ENCODE results near the gene DLD. TPM values are rescaled to one million over a fixed set of nuclear protein-coding genes. Genes with fewer than 3 reads are reported as not detected.
"Not testable (repeated sequence)": the region's sequence is repeated elsewhere in the genome, so short reads cannot be mapped to it uniquely, and the experiment has no call there.

Gene DLD
- total and polyA plus RNA-seq, 3 experiments from 2014 or later, result 53.4 to 121 (median 121) TPM

DNA sequence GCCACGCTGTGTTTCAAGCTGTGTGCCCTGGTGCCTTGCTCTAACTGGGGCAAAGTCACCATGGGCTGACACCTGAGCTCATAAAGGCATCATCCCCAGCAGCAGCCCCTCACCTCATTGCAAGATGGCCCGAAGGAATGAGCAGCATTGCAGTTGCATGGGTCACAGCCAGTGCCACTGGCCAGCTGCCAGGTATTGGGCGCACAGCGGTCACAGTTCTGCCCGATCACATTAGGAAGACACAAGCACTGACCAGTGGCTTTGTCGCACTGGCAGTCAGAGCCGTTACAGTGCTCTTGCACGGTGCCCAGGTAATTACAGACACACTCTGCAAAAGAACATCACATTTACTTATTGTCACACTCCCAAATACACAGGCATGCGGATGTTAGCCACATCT lies 60.9 kb downstream of the DLD start:
- CTCF ChIA-PET, result no interaction called here

DNA sequence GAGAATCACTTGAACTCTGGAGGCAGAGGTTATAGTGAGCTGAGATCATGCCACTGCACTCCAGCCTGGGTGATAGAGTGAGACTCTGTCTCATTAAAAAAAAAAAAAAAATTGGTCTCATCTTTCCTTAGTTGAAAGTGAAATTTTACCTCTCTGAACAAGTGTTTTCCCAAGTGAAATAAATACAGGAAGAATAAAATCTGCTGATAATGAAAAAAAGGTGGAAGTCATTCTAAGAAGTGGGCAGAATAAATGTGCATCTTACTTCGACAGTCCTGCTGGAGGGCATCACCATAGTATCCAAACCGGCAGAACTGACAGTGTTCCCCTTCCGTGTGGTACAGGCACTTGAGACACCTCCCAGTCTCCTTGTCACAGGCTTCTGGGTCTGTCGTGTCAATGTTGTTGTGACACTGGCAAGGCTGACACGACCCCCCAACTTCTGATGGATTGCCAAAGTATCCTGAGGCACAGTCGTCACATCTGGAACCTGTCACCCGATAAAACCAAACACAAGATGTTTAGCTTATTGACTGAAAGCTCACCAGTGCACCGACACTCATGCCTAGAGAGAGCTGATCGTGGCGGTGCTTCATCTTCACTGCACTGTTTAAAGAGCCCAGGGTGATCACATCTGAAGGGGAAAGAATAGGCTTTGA lies 62.4 kb downstream of the DLD start:
- CTCF ChIA-PET, result no interaction called here
- H3K4me1 Mint-ChIP-seq, result no peaks in the 10 kb centered on the region
- H3K4me3 Mint-ChIP-seq, result no peak overlapping the region
- H3K4me3 ChIP-seq (ENCODE audit: low read length), result no peak overlapping the region
- no peak overlapping the region for H3K27ac ChIP-seq (ENCODE audit: low read depth, low read length)
- no peaks in the 10 kb centered on the region for H3K27me3 ChIP-seq (ENCODE audit: insufficient read depth, low read length, poor library complexity, severe bottlenecking)
- no peak for DNase-seq
- POLR2A ChIA-PET, result interaction anchor here (0.6 kb wide), 1 partner anchor 1142 kb away, joined by 3 read pairs; no protein-coding TSS in a partner anchor
- H3K36me3 Mint-ChIP-seq, result no peaks in the 10 kb centered on the region
- H3K9me3 Mint-ChIP-seq, result no peaks in the 10 kb centered on the region
- H3K9me3 ChIP-seq (ENCODE audit: low read length), result no peaks in the 10 kb centered on the region
- H3K36me3 ChIP-seq (ENCODE audit: insufficient read depth, low read length), result no peaks in the 10 kb centered on the region
- H3K4me1 ChIP-seq (ENCODE audit: insufficient read depth, low read length), result no peaks in the 10 kb centered on the region
- peaks cover 10 to 41% of the 10 kb centered on the region in 2 donors for H3K27me3 Mint-ChIP-seq
- no peak overlapping the region for H3K27ac Mint-ChIP-seq

More for the DNA sequence above, 60.9 kb downstream of the DLD start:
- H3K36me3 Mint-ChIP-seq, result no peaks in the 10 kb centered on the region
- peaks cover 11 to 41% of the 10 kb centered on the region in 2 donors for H3K27me3 Mint-ChIP-seq
- Histone ChIP-seq H3K4me3 (ENCODE audit: low read length) (no peak overlapping the region), H3K36me3 (ENCODE audit: insufficient read depth, low read length) (no peaks in the 10 kb centered on the region), H3K27ac (ENCODE audit: low read depth, low read length) (no peak overlapping the region), H3K9me3 (ENCODE audit: low read length) (no peaks in the 10 kb centered on the region), H3K27me3 (ENCODE audit: insufficient read depth, low read length, poor library complexity, severe bottlenecking) (no peaks in the 10 kb centered on the region), H3K4me1 (ENCODE audit: insufficient read depth, low read length) (no peaks in the 10 kb centered on the region)
- H3K4me3 Mint-ChIP-seq, result no peak overlapping the region
- H3K9me3 Mint-ChIP-seq, result no peaks in the 10 kb centered on the region
- POLR2A ChIA-PET, result no interaction called here
- no peak overlapping the region for H3K27ac Mint-ChIP-seq
- DNase-seq, result no peak
- H3K4me1 Mint-ChIP-seq, result no peaks in the 10 kb centered on the region

DNA sequence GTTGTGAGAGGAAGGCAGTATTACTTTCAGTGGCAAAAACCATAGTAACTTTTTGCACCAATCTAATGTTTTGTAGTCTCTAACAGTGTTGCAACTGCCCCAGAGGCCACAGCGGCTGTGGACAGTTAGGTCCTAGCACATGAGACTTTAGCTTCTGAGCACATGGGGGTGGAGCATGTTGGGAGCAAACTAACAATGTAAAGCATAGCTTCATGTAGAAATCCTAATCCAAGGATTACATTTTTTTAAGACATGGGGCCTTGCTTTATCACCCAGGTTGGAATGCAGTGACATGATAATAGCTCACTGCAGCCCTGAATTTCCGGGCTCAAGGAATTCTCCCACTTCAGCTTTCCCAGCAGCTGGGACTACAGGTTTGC lies 62.9 kb downstream of the DLD start:
- Histone ChIP-seq H3K27ac (ENCODE audit: low read depth, low read length) (no peak overlapping the region), H3K9me3 (ENCODE audit: low read length) (no peaks in the 10 kb centered on the region), H3K36me3 (ENCODE audit: insufficient read depth, low read length) (no peaks in the 10 kb centered on the region), H3K4me3 (ENCODE audit: low read length) (no peak overlapping the region), H3K4me1 (ENCODE audit: insufficient read depth, low read length) (no peaks in the 10 kb centered on the region), H3K27me3 (ENCODE audit: insufficient read depth, low read length, poor library complexity, severe bottlenecking) (no peaks in the 10 kb centered on the region)
- no peak for DNase-seq
- no peak overlapping the region for H3K4me3 Mint-ChIP-seq
- H3K4me1 Mint-ChIP-seq, result no peaks in the 10 kb centered on the region
- no peaks in the 10 kb centered on the region for H3K36me3 Mint-ChIP-seq
- POLR2A ChIA-PET, result interaction anchor here (0.6 kb wide), 1 partner anchor 1143 kb away, joined by 3 read pairs; no protein-coding TSS in a partner anchor
- H3K27me3 Mint-ChIP-seq, result peaks cover 6 to 43% of the 10 kb centered on the region in 2 donors
- no peaks in the 10 kb centered on the region for H3K9me3 Mint-ChIP-seq
- CTCF ChIA-PET, result no interaction called here
- no peak overlapping the region for H3K27ac Mint-ChIP-seq

DNA sequence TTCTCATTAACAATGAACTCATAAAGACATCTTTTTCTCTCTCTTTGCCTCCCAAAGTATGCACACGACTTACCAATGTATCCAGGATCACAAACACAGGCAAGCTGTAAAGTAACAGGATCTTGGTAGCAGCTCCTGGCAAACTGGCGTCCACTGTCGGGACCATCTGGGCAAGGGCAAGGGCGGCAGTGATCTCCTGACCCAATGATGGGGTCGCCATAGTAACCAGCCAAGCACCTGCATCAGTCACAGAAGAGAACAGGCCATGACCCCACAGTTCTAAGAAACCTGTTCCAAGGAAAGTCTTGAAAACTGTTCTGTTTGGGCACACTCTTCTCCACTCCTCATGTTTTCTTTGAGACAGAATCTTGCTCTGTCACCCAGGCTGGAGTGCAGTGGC lies 64.4 kb downstream of the DLD start:
- no peaks in the 10 kb centered on the region for H3K9me3 Mint-ChIP-seq
- DNase-seq, result no peak
- ChIA-PET POLR2A (no interaction called here), CTCF (no interaction called here)
- H3K27ac Mint-ChIP-seq, result no peak overlapping the region
- Histone ChIP-seq H3K36me3 (ENCODE audit: insufficient read depth, low read length) (no peaks in the 10 kb centered on the region), H3K4me3 (ENCODE audit: low read length) (no peak overlapping the region), H3K27ac (ENCODE audit: low read depth, low read length) (no peak overlapping the region), H3K9me3 (ENCODE audit: low read length) (no peaks in the 10 kb centered on the region), H3K27me3 (ENCODE audit: insufficient read depth, low read length, poor library complexity, severe bottlenecking) (no peaks in the 10 kb centered on the region), H3K4me1 (ENCODE audit: insufficient read depth, low read length) (no peaks in the 10 kb centered on the region)
- peaks cover 6 to 48% of the 10 kb centered on the region in 2 donors for H3K27me3 Mint-ChIP-seq
- no peak overlapping the region for H3K4me3 Mint-ChIP-seq
- H3K36me3 Mint-ChIP-seq, result no peaks in the 10 kb centered on the region
- no peaks in the 10 kb centered on the region for H3K4me1 Mint-ChIP-seq

DNA sequence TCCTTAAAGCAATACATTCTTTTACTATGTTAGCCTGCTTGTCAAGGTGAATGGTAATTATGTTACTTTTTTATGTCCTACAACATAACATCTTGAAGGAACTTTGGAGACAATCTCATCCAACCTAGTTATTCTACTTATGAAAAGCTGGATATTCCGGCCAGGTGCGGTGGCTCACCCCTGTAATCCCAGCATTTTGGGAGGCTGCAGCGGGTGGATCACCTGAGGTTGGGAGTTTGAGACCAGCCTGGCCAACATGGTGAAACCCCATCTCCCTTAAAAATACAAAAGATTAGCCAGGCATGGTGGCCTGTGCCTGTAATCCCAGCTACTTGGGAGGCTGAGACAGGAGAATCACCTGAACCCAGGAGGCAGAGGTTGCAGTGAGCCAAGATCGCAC lies 66.0 kb downstream of the DLD start:
- H3K36me3 Mint-ChIP-seq; H3K27ac Mint-ChIP-seq; H3K4me1 ChIP-seq (ENCODE audit: insufficient read depth, low read length); CTCF ChIA-PET; POLR2A ChIA-PET; H3K27ac ChIP-seq (ENCODE audit: low read depth, low read length); DNase-seq; H3K9me3 Mint-ChIP-seq; H3K9me3 ChIP-seq (ENCODE audit: low read length); H3K4me1 Mint-ChIP-seq; H3K4me3 Mint-ChIP-seq; H3K4me3 ChIP-seq (ENCODE audit: low read length); H3K36me3 ChIP-seq (ENCODE audit: insufficient read depth, low read length); H3K27me3 ChIP-seq (ENCODE audit: insufficient read depth, low read length, poor library complexity, severe bottlenecking): not testable (repeated sequence)
- peaks cover 1 to 43% of the 10 kb centered on the region in 2 donors for H3K27me3 Mint-ChIP-seq

DNA sequence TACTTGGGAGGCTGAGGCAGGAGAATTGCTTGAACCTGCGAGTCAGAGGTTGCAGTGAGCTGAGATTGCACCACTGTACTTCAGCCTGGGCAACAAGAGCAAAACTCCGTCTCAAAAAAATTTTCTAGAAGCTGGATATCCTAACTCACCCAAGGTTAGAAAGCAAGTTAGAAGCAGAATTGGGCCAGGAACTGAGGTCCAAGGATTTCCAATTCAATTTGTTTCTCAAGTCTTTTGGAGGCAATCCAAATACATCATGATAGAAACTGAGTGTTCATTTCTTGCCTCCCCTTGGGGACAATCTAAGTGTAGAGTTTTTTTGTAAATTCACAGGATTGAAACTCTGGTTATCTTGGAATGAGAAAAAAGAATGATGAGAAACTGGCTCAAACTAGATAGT lies 66.5 kb downstream of the DLD start:
- H3K27me3 Mint-ChIP-seq, result peaks cover 1 to 45% of the 10 kb centered on the region in 2 donors
- H3K36me3 ChIP-seq (ENCODE audit: insufficient read depth, low read length), result no peaks in the 10 kb centered on the region
- H3K9me3 Mint-ChIP-seq, result no peaks in the 10 kb centered on the region
- H3K9me3 ChIP-seq (ENCODE audit: low read length), result no peaks in the 10 kb centered on the region
- ChIA-PET CTCF (no interaction called here), POLR2A (no interaction called here)
- no peak for DNase-seq
- no peak overlapping the region for H3K4me3 Mint-ChIP-seq
- no peak overlapping the region for H3K27ac Mint-ChIP-seq
- H3K4me1 Mint-ChIP-seq, result no peaks in the 10 kb centered on the region
- H3K27me3 ChIP-seq (ENCODE audit: insufficient read depth, low read length, poor library complexity, severe bottlenecking), result no peaks in the 10 kb centered on the region
- no peaks in the 10 kb centered on the region for H3K4me1 ChIP-seq (ENCODE audit: insufficient read depth, low read length)
- H3K27ac ChIP-seq (ENCODE audit: low read depth, low read length), result no peak overlapping the region
- no peak overlapping the region for H3K4me3 ChIP-seq (ENCODE audit: low read length)
- H3K36me3 Mint-ChIP-seq, result no peaks in the 10 kb centered on the region

DNA sequence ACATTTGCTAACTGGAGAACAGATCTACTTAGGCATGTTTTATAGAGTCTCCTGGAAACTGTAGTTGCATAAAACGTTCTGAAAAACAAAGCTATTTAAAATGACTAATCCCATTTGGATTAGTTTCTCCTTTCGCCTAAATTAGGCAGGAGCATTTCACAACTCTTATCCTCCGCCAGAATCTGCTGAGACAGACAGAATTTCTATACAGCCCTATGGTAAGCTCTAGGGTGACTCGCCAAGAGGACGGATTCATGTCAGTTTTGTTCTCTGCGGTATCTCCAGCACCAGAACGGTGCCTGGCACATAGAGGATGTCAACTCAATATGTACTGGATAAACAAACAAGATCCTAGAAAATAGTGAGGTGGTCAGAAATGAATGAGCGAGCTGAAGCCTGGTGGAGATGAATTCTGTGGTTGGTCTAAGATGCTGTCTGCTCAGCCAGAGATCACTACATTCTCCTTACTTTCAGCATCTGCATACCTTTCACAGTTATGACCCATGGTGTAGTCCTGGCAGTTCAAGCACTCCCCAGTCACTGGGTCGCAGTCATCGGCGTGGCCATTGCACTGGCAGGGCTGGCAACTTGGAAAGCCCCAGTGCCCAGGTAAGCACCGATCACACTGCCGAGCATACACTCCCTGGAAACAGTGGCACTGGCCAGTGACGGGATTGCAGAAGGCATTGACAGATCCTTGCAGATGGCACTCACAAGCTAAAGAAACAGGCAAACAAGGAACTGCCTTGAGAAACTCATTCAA lies 68.0 kb downstream of the DLD start:
- H3K36me3 Mint-ChIP-seq, result no peaks in the 10 kb centered on the region
- Histone ChIP-seq H3K36me3 (ENCODE audit: insufficient read depth, low read length) (no peaks in the 10 kb centered on the region), H3K4me3 (ENCODE audit: low read length) (no peak overlapping the region), H3K27ac (ENCODE audit: low read depth, low read length) (no peak overlapping the region), H3K9me3 (ENCODE audit: low read length) (no peaks in the 10 kb centered on the region), H3K4me1 (ENCODE audit: insufficient read depth, low read length) (no peaks in the 10 kb centered on the region), H3K27me3 (ENCODE audit: insufficient read depth, low read length, poor library complexity, severe bottlenecking) (no peaks in the 10 kb centered on the region)
- H3K27me3 Mint-ChIP-seq, result peaks cover 1 to 34% of the 10 kb centered on the region in 2 donors
- POLR2A ChIA-PET, result no interaction called here
- H3K4me3 Mint-ChIP-seq, result no peak overlapping the region
- CTCF ChIA-PET, result no interaction called here
- H3K4me1 Mint-ChIP-seq, result no peaks in the 10 kb centered on the region
- no peaks in the 10 kb centered on the region for H3K9me3 Mint-ChIP-seq
- DNase-seq, result no peak
- H3K27ac Mint-ChIP-seq, result no peak overlapping the region

DNA sequence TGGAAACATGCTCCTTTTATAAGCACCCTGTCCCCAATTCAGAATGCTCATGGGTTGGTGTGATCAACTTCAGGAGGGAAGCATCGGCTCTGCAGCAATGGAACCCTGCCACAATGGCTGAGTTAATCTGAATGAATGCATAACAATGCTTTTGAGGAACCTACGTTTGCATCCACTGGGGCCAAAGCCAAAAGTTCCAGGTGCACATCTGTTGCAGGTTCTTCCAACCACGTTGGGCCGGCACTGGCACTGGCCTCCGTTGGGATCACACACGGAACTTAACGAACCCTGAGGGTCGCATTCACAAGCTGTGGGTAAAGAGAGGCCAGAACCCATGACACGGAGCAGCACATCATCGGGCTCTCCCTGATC lies 68.5 kb downstream of the DLD start:
- H3K27ac ChIP-seq (ENCODE audit: low read depth, low read length), result no peak overlapping the region
- no peaks in the 10 kb centered on the region for H3K4me1 ChIP-seq (ENCODE audit: insufficient read depth, low read length)
- Mint-ChIP-seq H3K4me1 (no peaks in the 10 kb centered on the region), H3K27me3 (peaks cover 1 to 37% of the 10 kb centered on the region in 2 donors), H3K9me3 (no peaks in the 10 kb centered on the region), H3K27ac (no peak overlapping the region), H3K36me3 (no peaks in the 10 kb centered on the region), H3K4me3 (no peak overlapping the region)
- H3K36me3 ChIP-seq (ENCODE audit: insufficient read depth, low read length), result no peaks in the 10 kb centered on the region
- no peaks in the 10 kb centered on the region for H3K9me3 ChIP-seq (ENCODE audit: low read length)
- H3K27me3 ChIP-seq (ENCODE audit: insufficient read depth, low read length, poor library complexity, severe bottlenecking), result no peaks in the 10 kb centered on the region
- ChIA-PET CTCF (no interaction called here), POLR2A (no interaction called here)
- no peak overlapping the region for H3K4me3 ChIP-seq (ENCODE audit: low read length)
- DNase-seq, result no peak
